HFF-Myc (cell line): ENCODE data around the gene C6orf132.

Experiments
- DNase-seq: peaks from one replicate; pipeline ENCODE4 v3.0.0-alpha.2; 2011; ENCODE audit warnings: low read depth; ENCODE audit errors: extremely low read depth
- H3K4me3 ChIP-seq: replicated peaks from 2 replicates; pipeline ENCODE4 v1.5.1; 2011; ENCODE audit warnings: low read depth, mild to moderate bottlenecking, control low read depth, low read length
- TF ChIP-seq, protein P1 (sequence below): IDR thresholded peaks from 2 replicates; pipeline ENCODE4 v1.5.1; 2012; ENCODE audit warnings: mild to moderate bottlenecking, low read depth, low read length, control low read depth; ENCODE audit errors: missing control alignments

The C6orf132 gene

GRCh38 chr6:42125663-42126062, 16.8 kb downstream of the C6orf132 start:
- H3K4me3 ChIP-seq, result no peak overlapping the region
- TF ChIP-seq, protein P1, sequence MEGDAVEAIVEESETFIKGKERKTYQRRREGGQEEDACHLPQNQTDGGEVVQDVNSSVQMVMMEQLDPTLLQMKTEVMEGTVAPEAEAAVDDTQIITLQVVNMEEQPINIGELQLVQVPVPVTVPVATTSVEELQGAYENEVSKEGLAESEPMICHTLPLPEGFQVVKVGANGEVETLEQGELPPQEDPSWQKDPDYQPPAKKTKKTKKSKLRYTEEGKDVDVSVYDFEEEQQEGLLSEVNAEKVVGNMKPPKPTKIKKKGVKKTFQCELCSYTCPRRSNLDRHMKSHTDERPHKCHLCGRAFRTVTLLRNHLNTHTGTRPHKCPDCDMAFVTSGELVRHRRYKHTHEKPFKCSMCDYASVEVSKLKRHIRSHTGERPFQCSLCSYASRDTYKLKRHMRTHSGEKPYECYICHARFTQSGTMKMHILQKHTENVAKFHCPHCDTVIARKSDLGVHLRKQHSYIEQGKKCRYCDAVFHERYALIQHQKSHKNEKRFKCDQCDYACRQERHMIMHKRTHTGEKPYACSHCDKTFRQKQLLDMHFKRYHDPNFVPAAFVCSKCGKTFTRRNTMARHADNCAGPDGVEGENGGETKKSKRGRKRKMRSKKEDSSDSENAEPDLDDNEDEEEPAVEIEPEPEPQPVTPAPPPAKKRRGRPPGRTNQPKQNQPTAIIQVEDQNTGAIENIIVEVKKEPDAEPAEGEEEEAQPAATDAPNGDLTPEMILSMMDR, result no peak
- no peak for DNase-seq

GRCh38 chr6:42125231-42125630, 17.2 kb downstream of the C6orf132 start:
- TF ChIP-seq, protein P1, result no peak
- no peak for DNase-seq
- H3K4me3 ChIP-seq, result no peak overlapping the region

- no peak overlapping the region for H3K4me3 ChIP-seq
- DNase-seq, result no peak
- TF ChIP-seq, protein P1, result no peak
Measured at GRCh38 chr6:42124223-42124836, 18.1 kb downstream of the C6orf132 start.

GRCh38 chr6:42123379-42124103, 18.9 kb downstream of the C6orf132 start:
- TF ChIP-seq, protein P1, result no peak
- no peak for DNase-seq
- H3K4me3 ChIP-seq, result no peak overlapping the region

DNA sequence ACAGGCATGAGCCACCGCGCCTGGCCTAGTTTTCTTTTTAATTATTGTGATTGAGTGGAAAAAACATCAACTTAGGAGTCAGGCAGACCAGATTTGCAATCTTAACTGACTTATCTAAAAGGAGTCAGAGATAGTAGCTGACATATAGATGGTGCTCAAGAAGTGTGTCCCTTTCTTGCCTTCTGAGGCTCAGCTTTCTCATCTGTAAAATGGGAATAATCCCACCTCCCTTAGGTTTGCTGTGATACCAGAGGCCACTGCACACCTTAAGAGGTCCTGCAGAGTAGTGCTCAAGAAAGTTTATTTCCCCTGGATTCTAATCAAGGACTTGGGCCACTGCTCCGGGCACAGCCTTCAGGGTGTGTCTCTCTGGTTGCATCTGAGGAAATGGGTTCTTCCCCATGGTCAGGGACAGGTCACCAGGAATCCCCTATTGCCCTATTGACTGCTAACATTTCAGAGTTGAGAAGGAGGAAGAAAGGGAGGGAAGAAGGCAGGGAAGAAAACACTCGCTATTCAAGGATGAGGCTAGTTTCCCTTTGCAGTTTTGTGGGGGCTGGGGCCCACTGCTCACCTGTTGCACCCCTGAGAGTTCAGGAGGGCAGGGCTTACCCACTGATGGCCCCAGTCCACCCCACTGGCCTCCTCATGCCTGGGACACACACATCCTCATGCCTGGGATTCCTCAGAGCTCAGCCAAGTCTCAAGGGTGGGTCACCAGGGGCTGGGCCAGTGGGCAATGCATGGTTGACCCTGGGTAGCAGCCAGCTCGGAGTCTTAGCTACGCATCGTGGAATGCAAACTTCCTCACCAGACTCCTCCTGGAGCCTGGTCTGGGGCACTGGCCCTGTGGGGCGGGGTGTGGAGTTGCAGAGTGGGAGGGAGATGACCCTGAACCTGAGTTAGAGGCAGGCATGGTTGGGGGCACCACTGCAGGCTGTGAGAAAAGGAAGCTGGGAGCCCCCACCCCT, 21.2 kb downstream of the C6orf132 start:
- no peak overlapping the region for H3K4me3 ChIP-seq
- TF ChIP-seq, protein P1, result no peak
- no peak for DNase-seq

DNA sequence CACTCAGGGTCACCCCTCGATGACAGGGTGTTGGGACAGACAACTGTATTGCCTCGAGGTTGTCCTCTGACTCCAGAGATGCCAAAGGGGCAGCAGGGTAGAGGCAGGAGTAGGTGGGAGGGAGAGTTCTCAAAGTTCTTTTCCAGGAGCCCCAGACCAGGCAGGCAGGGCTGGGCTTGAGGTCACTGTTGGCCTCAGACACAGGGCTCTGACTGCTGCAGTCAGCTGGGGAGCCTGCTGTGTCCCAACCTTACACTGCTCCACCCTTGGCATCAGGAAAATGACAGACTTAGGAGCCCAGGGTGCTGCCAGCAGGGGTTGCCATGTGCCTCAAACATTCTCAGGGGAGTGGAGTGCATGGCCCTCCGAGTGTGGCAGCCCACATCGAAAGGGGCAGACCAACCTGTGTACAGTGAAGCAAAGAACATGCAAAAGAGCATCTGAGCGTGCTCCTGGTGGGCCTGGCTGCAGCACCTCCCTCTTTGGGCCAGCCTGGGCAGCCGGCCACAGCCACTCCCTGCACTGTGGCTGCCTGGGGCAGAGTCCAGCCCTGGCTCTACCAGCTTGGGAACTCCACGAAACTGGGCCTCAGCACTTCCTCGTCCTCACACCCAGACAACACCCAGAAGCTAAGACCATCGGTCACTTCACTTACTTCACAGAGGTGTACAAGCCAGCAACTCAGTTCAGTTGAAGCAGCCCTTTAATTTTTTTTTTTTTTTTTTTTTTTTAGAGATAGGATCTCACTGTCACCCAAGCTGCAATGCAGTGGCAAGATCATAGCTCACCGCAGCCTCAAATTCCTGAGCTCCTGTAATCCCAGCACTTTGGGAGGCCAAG, 24.0 kb downstream of the C6orf132 start:
- no peak for DNase-seq
- no peak overlapping the region for H3K4me3 ChIP-seq
- TF ChIP-seq, protein P1, result no peak
